ENCODE data around the gene OSGEPL1. TPM values are rescaled to one million over a fixed set of nuclear protein-coding genes. Genes with fewer than 3 reads are reported as not detected.

Gene OSGEPL1
- total RNA-seq, 3 donors from 2014 or later, result 5.3 to 11.6 (median 9.2) TPM

DNA sequence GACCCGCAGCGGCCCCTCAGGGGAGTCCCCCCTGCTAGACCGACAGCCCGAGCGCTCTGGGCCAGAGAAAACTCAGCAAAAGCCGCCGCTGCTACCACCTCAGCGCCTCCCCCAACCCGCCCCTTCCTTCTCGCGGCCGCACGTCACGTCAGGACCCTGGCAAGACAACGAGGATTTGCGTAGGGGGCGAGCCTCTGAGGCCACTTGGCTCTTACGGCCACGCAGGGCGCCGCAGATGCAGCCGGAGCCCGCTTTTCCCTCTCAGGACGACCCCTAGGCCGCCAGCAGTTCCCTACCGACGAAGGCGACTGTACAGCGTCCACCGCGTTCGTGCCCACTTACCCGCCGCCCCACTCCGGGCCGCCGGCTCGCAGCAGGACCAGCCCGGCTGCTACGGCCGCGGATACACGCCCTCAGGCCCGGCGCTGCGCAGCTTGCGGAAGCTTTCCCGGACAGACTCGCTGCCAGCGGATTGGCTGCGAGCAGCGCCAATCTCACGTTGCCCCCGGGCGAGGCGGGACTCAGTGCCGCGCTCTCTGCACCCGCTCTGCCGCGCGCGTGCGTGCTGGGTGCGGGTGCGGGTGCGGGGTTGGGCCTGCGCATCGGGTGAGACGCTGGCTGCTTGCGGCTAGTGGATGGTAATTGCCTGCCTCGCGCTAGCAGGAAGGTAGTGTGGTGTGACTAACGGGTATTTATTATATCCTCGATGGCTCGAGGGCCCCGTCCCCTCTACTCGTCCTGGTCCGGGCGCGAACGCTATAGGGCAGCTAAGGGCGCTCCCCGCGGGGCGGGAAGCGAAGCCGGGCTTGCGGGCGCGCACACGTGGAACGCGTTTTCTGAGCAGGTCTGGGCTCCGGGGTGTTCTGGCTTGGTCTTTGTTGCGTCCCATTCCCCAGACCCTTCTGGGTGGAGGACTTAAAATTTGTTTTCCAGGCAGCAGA, 21.6 kb upstream of the OSGEPL1 start, which contains the start of the genes ORMDL1 and PMS1:
Gene ORMDL1, minus strand, starts transcription at position 413 of the 941 bp plus-strand sequence. CDS start 1,744 bp downstream, outside the sequence.
Gene PMS1, plus strand, starts transcription at position 524 of the 941 bp plus-strand sequence. CDS start 7,360 bp downstream, outside the sequence.
- intact Hi-C loops (cut with DNase I; ENCODE audit: low total_unique reads), result no loop called here
- TF ChIP-seq POLR2A (IDR thresholded peaks at IDR 0.05) (peak; percentile 64), POLR2AphosphoS5 (IDR thresholded peaks at IDR 0.05) (peak; percentile 85 to 93 (median 91))
- TF ChIP-seq, protein P1, sequence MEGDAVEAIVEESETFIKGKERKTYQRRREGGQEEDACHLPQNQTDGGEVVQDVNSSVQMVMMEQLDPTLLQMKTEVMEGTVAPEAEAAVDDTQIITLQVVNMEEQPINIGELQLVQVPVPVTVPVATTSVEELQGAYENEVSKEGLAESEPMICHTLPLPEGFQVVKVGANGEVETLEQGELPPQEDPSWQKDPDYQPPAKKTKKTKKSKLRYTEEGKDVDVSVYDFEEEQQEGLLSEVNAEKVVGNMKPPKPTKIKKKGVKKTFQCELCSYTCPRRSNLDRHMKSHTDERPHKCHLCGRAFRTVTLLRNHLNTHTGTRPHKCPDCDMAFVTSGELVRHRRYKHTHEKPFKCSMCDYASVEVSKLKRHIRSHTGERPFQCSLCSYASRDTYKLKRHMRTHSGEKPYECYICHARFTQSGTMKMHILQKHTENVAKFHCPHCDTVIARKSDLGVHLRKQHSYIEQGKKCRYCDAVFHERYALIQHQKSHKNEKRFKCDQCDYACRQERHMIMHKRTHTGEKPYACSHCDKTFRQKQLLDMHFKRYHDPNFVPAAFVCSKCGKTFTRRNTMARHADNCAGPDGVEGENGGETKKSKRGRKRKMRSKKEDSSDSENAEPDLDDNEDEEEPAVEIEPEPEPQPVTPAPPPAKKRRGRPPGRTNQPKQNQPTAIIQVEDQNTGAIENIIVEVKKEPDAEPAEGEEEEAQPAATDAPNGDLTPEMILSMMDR (IDR thresholded peaks at IDR 0.05), result no peak
- Histone ChIP-seq H3K4me1 (no peaks in the 10 kb centered on the region), H3K4me3 (peak within 1 kb of the TSS; percentile 65 to 91 (median 84)), H3K27me3 (no peaks in the 10 kb centered on the region), H3K36me3 (no peaks in the 10 kb centered on the region), H3K27ac (peak within 1 kb of the TSS; percentile 97 to 99), H3K9me3 (no peaks in the 10 kb centered on the region)
- peak; percentile 83 to 94 for DNase-seq (ENCODE audit: low spot score in 2 of 2)

DNA sequence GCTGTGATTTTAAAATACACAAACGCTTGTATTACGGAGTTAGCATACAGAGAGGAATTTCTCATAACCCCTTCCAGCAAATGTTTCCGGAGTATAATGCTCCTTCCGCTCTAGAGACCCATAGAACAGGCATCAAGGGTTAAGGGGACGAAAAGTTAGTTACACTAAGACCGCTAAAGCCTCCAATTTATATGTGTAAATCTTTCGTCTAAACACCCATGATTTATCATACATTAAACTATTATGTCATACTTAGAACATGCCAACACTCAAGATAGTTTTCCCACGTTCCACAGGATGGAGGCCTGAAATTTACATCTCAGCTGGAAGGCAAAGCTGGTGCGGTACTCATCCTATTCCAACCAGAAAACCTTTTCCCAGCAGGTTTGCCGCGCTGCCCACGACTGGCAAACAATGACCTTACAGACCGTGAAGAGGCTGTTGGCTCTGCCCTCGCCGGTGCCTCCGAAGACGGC, 20.9 kb upstream of the OSGEPL1 start:
- intact Hi-C loops (cut with DNase I; ENCODE audit: low total_unique reads), result no loop called here
- no peak for TF ChIP-seq POLR2A (IDR thresholded peaks at IDR 0.05)
- no peak for TF ChIP-seq POLR2AphosphoS5 (IDR thresholded peaks at IDR 0.05)
- TF ChIP-seq, protein P1 (IDR thresholded peaks at IDR 0.05), result no peak
- peak overlapping the region; percentile 65 to 91 (median 84) for H3K4me3 ChIP-seq

GRCh38 chr2:189782221-189782671, 19.7 kb upstream of the OSGEPL1 start:
- Histone ChIP-seq H3K27ac (no peak overlapping the region), H3K9me3 (no peaks in the 10 kb centered on the region), H3K36me3 (no peaks in the 10 kb centered on the region), H3K27me3 (no peaks in the 10 kb centered on the region), H3K4me3 (peak overlapping the region in 2 of 3 donors; percentile 65 to 91), H3K4me1 (no peaks in the 10 kb centered on the region)
- no peak for TF ChIP-seq POLR2A (IDR thresholded peaks at IDR 0.05)
- TF ChIP-seq POLR2AphosphoS5 (IDR thresholded peaks at IDR 0.05), result no peak
- TF ChIP-seq, protein P1 (IDR thresholded peaks at IDR 0.05), result no peak
- DNase-seq (ENCODE audit: low spot score in 2 of 2), result no peak
- intact Hi-C loops (cut with DNase I; ENCODE audit: low total_unique reads), result no loop called here

More for the DNA sequence above, 20.9 kb upstream of the OSGEPL1 start:
- H3K9me3 ChIP-seq, result no peaks in the 10 kb centered on the region
- no peaks in the 10 kb centered on the region for H3K4me1 ChIP-seq
- H3K27ac ChIP-seq, result peak overlapping the region; percentile 97 to 99
- no peaks in the 10 kb centered on the region for H3K27me3 ChIP-seq
- H3K36me3 ChIP-seq, result no peaks in the 10 kb centered on the region
- no peak for DNase-seq (ENCODE audit: low spot score in 2 of 2)

DNA sequence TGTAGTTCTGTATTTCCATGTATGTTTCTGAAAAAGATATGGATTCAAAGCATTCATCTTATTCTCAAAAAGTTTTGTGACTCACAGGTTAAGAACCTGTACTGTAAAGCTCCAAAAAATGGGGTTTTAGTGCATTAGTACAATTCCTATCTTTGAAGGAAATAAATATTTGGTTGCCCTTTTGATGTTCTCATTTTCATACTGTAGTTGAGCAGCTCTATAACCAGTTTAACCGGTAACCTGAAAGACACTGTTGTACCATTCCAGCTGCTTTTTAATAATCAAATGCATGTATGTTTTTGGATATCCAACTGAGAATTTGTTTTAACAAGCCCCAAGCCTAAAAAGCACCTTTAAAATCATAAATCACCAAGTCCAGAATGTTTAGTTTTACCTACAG, 9.6 kb upstream of the OSGEPL1 start:
- H3K9me3 ChIP-seq, result no peaks in the 10 kb centered on the region
- no peak for DNase-seq (ENCODE audit: low spot score in 2 of 2)
- H3K4me1 ChIP-seq, result no peaks in the 10 kb centered on the region
- no peak overlapping the region for H3K27ac ChIP-seq
- H3K4me3 ChIP-seq, result no peak overlapping the region
- TF ChIP-seq POLR2AphosphoS5 (IDR thresholded peaks at IDR 0.05) (no peak), POLR2A (IDR thresholded peaks at IDR 0.05) (no peak)
- TF ChIP-seq, protein P1 (IDR thresholded peaks at IDR 0.05), result no peak
- intact Hi-C loops (cut with DNase I; ENCODE audit: low total_unique reads), result no loop called here
- no peaks in the 10 kb centered on the region for H3K27me3 ChIP-seq
- H3K36me3 ChIP-seq, result peaks cover 4% of the 10 kb centered on the region

Measured in breast epithelium (tissue), 4 donors.